ENCODE results near the gene ANKRD65. TPM values are rescaled to one million over a fixed set of nuclear protein-coding genes. Genes with fewer than 3 reads are reported as not detected.

Gene ANKRD65
- total RNA-seq, 1 experiment from 2014 or later: not detected

GRCh38 chr1:1401457-1402010 lies 19.5 kb downstream of the ANKRD65 start:
- Histone ChIP-seq H3K4me1 (ENCODE audit: insufficient read depth, low read length, poor library complexity, severe bottlenecking) (peaks cover 21% of the 10 kb centered on the region), H3K27me3 (replicated peaks; ENCODE audit: insufficient read depth, low read depth, low read length, poor library complexity) (no peaks in the 10 kb centered on the region), H3K36me3 (ENCODE audit: insufficient read depth, low read length, poor library complexity, severe bottlenecking) (peaks cover 64% of the 10 kb centered on the region), H3K9me3 (ENCODE audit: low read depth, low read length, poor library complexity, severe bottlenecking) (no peaks in the 10 kb centered on the region), H3K4me3 (ENCODE audit: low read depth, low read length, poor library complexity, severe bottlenecking) (no peak overlapping the region), H3K27ac (ENCODE audit: low read depth, low read length, poor library complexity, severe bottlenecking) (no peak overlapping the region)
- ChIA-PET POLR2A (ENCODE audit: low non-redundant PET) (no interaction called here), CTCF (no interaction called here)
- no TSS peak for BruUV-seq (replicated peaks)
- TF ChIP-seq EZH2 (IDR thresholded peaks at IDR 0.05; ENCODE audit: borderline replicate concordance, low read depth, low read length, poor library complexity, severe bottlenecking) (no peak), CTCF (conservative IDR thresholded peaks at IDR 0.05; ENCODE audit: low read depth, low read length) (no peak)
- DNase-seq (ENCODE audit: low spot score): no peak
- intact Hi-C loops (cut with micrococcal nuclease; ENCODE audit: unreplicated experiment): no loop called here

GRCh38 chr1:1400576-1401456 lies 20.3 kb downstream of the ANKRD65 start:
- peak overlapping the region; percentile 97 for H3K27ac ChIP-seq (ENCODE audit: low read depth, low read length, poor library complexity, severe bottlenecking)
- H3K4me3 ChIP-seq (ENCODE audit: low read depth, low read length, poor library complexity, severe bottlenecking): peak overlapping the region; percentile 97
- TF ChIP-seq EZH2 (IDR thresholded peaks at IDR 0.05; ENCODE audit: borderline replicate concordance, low read depth, low read length, poor library complexity, severe bottlenecking) (no peak), CTCF (conservative IDR thresholded peaks at IDR 0.05; ENCODE audit: low read depth, low read length) (no peak)
- intact Hi-C loops (cut with micrococcal nuclease; ENCODE audit: unreplicated experiment): no loop called here
- H3K27me3 ChIP-seq (replicated peaks; ENCODE audit: insufficient read depth, low read depth, low read length, poor library complexity): no peaks in the 10 kb centered on the region
- CTCF ChIA-PET: interaction anchor here (0.6 kb wide), 1 partner anchor 31 kb away, joined by 3 read pairs; no protein-coding TSS in a partner anchor
- peaks cover 17% of the 10 kb centered on the region for H3K4me1 ChIP-seq (ENCODE audit: insufficient read depth, low read length, poor library complexity, severe bottlenecking)
- BruUV-seq (replicated peaks): no TSS peak
- POLR2A ChIA-PET (ENCODE audit: low non-redundant PET): interaction anchor here (0.6 kb wide), 1 partner anchor 12 kb away, joined by 6 read pairs; no protein-coding TSS in a partner anchor
- DNase-seq (ENCODE audit: low spot score): no peak
- no peaks in the 10 kb centered on the region for H3K9me3 ChIP-seq (ENCODE audit: low read depth, low read length, poor library complexity, severe bottlenecking)
- peaks cover 63% of the 10 kb centered on the region for H3K36me3 ChIP-seq (ENCODE audit: insufficient read depth, low read length, poor library complexity, severe bottlenecking)

- peaks cover 11% of the 10 kb centered on the region for H3K4me1 ChIP-seq (ENCODE audit: insufficient read depth, low read length, poor library complexity, severe bottlenecking)
- POLR2A ChIA-PET (ENCODE audit: low non-redundant PET): interaction anchor here (0.6 kb wide), 1 partner anchor 11 kb away, joined by 6 read pairs; no protein-coding TSS in a partner anchor
- H3K36me3 ChIP-seq (ENCODE audit: insufficient read depth, low read length, poor library complexity, severe bottlenecking): peaks cover 63% of the 10 kb centered on the region
- TSS peak; percentile 60 for BruUV-seq (replicated peaks)
- peak overlapping the region; percentile 97 for H3K4me3 ChIP-seq (ENCODE audit: low read depth, low read length, poor library complexity, severe bottlenecking)
- H3K9me3 ChIP-seq (ENCODE audit: low read depth, low read length, poor library complexity, severe bottlenecking): no peaks in the 10 kb centered on the region
- DNase-seq (ENCODE audit: low spot score): no peak
- no peaks in the 10 kb centered on the region for H3K27me3 ChIP-seq (replicated peaks; ENCODE audit: insufficient read depth, low read depth, low read length, poor library complexity)
- intact Hi-C loops (cut with micrococcal nuclease; ENCODE audit: unreplicated experiment): no loop called here
- peak overlapping the region; percentile 97 for H3K27ac ChIP-seq (ENCODE audit: low read depth, low read length, poor library complexity, severe bottlenecking)
- TF ChIP-seq EZH2 (IDR thresholded peaks at IDR 0.05; ENCODE audit: borderline replicate concordance, low read depth, low read length, poor library complexity, severe bottlenecking): no peak
- no peak for TF ChIP-seq CTCF (conservative IDR thresholded peaks at IDR 0.05; ENCODE audit: low read depth, low read length)
- CTCF ChIA-PET: interaction anchor here (0.6 to 1.0 kb wide), 2 partner anchors 25 to 30 kb away, joined by 3 to 4 read pairs; partner anchors contain the start of gene AURKAIP1
These were observed 21.1 kb downstream of the ANKRD65 start for GRCh38 chr1:1399872-1400575.
